D721Med (cell line): Measurements from ENCODE around the gene LPP.
"Not testable (repeated sequence)": the region's sequence is repeated elsewhere in the genome, so short reads cannot be mapped to it uniquely, and the experiment has no call there.

ENCODE experiments used
- DNase-seq: peaks from one replicate; pipeline ENCODE4 v3.0.0; 2011; ENCODE audit warnings: low spot score; ENCODE audit not compliant: insufficient read length
- FAIRE-seq: peaks from 2 replicates; lab custom pipeline; 2011; peaks lifted over from hg19 to GRCh38; lab: Jason Lieb, UNC
- TF ChIP-seq, protein P1 (sequence below): IDR thresholded peaks from 2 replicates; pipeline ENCODE4 v1.5.1; 2012; ENCODE audit warnings: mild to moderate bottlenecking, control low read depth; ENCODE audit not compliant: insufficient read depth; ENCODE audit errors: missing control alignments

LPP gene

DNA sequence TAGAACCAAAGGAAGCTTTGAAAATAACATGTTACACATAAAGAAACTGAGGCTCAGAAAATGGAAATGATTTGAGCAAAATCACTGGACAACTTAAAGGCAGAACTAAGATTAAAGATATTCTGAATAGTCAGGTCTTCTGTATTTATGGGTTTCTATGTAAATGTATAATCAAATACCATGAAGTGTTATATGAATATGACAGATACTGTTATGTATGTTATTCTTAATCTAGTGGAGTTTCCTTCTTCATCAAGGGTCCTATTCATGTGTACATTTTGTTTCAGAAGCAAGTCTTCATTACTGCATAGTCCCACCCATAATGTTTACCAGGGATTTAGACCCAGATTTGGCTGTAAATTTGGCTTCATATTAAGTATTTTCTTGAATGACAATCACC is 547.0 kb downstream of the LPP start:
- FAIRE-seq: no peak
- TF ChIP-seq, protein P1, sequence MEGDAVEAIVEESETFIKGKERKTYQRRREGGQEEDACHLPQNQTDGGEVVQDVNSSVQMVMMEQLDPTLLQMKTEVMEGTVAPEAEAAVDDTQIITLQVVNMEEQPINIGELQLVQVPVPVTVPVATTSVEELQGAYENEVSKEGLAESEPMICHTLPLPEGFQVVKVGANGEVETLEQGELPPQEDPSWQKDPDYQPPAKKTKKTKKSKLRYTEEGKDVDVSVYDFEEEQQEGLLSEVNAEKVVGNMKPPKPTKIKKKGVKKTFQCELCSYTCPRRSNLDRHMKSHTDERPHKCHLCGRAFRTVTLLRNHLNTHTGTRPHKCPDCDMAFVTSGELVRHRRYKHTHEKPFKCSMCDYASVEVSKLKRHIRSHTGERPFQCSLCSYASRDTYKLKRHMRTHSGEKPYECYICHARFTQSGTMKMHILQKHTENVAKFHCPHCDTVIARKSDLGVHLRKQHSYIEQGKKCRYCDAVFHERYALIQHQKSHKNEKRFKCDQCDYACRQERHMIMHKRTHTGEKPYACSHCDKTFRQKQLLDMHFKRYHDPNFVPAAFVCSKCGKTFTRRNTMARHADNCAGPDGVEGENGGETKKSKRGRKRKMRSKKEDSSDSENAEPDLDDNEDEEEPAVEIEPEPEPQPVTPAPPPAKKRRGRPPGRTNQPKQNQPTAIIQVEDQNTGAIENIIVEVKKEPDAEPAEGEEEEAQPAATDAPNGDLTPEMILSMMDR: no peak
- no peak for DNase-seq

- FAIRE-seq (no peak), DNase-seq (no peak)
- TF ChIP-seq, protein P1: no peak
Observed at GRCh38 chr3:188701485-188701969, 547.6 kb downstream of the LPP start.

DNA sequence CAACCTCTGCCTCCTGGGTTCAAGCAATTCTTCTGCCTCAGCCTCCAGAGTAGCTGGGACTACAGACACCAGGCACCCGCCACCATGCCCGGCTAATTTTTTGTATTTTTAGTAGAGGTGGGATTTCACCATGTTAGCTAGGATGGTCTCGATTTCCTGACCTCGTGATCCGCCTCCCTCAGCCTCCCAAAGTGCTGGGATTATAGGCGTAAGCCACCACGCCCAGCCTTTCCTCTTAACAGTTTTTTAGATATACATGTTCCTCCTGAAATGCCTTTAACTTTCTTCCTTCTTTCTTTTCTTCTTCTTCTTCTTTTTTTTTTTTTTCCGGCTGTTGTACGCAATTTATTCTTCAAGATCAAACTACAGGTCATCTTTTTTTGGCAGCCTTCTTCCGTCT is 548.1 kb downstream of the LPP start:
- DNase-seq, FAIRE-seq: not testable (repeated sequence)

- DNase-seq (no peak), FAIRE-seq (no peak)
- TF ChIP-seq, protein P1: no peak
Observed at GRCh38 chr3:188706176-188706575, 552.2 kb downstream of the LPP start.

GRCh38 chr3:188706599-188706998 is 552.6 kb downstream of the LPP start:
- DNase-seq (no peak), FAIRE-seq (no peak)
- TF ChIP-seq, protein P1: no peak

DNA sequence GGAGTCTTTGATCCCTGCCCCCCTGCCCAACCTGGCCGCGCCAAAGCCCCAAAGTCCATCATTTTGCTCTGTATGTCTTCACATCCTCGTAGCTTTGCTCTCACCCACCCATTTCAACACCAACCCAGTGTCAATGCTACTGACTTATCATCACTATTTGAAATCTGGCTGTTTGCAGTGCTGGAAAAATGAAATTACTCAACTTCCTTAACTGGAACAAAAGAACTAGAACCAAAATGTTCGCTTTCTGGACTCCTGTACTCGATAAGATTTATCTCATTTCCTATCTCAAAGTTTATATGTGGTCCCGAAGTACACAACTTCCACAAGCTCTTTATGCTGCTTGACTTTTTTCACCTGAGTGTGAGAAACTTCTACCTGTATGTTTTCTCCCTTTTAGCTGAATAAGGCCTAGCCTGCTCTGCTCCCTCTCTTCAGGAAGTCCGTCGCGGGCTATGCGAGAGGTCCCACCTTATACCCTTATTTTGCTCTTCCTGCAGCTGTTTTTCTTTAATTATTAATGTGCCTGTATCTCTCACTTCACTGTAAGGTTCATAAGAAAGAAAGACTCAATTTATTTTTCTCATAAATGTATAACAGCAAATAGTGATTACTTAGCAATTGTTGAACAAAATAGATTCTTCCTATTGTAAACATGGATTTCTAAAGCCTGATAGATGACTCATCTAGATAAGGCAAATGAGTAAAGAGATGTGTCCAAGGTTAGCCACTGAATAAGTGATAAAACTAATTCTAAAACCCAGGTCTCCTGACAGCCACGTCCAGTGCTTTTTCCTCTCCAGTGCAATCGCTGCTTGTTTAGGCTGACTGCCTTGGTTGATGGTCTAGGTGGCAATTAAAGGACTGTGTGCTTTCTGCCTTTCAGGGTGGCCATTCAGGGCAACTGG is 553.7 kb downstream of the LPP start:
- TF ChIP-seq, protein P1: no peak
- DNase-seq: no peak
- FAIRE-seq: no peak

- TF ChIP-seq, protein P1: no peak
- no peak for DNase-seq
- no peak for FAIRE-seq
Observed at GRCh38 chr3:188711881-188712247, 557.9 kb downstream of the LPP start.
